ENCODE data around the gene SRPK1. TPM values are rescaled to one million over a fixed set of nuclear protein-coding genes. Genes with fewer than 3 reads are reported as not detected.

SRPK1 gene
- total and polyA plus RNA-seq, 2 of the 8 experiments (the other 6 are each of a cell fraction or from before 2014, with no cell fraction given): 25.7 to 116 TPM

DNA sequence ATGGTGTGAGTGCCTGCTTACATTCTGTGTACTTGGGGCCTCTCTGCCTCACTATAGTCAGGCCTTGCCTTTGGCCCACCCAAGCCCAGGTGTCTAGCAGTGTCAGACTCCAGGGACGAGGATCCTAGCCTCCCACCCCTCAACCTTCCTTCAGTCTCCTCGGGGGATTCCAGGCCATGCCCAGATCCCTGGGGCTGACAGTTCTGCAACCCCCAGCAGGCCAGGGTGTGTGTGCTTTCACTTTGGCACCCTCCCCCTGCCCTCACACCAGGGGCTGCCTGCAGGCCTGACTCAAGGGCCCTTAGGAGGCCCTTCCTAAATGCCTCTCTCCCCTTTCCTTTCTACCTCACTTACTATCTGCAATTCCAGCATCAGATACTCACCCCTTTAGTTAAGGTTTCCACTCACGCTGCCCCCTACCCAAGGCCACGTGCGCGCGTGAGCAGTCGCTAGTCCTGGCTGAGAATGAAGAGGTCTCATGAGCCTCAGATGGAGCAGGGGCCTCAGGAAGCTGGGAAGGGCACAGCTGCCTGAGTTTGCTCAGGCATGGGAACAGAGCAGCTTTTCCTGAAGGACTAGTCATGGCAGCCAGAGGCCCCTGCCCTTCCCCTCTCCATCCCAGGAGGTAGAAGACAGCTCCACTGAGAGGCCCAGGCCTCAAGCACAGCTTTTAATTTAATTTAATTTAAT is 122.9 kb downstream of the SRPK1 start:
- Histone ChIP-seq H2BK15ac (ENCODE audit: low read length) (peak overlapping the region; percentile 90), H2AK5ac (ENCODE audit: low read depth, low read length) (peak overlapping the region; percentile 14; the same call in 1 of the 2 replicates), H3K56ac (replicated peaks; ENCODE audit: insufficient read length, low read depth, low read length) (no peak overlapping the region), H3K4me2 (ENCODE audit: insufficient read depth in 1 of 2, low read depth in 2 of 2, low read length in 2 of 2) (no peak overlapping the region), H3K36me3 (ENCODE audit: control insufficient read depth in 2 of 4, insufficient read depth in 4 of 4, low read length in 3 of 4) (no peaks in the 10 kb centered on the region), H3K27ac (ENCODE audit: low read depth, low read length) (no peak overlapping the region), H3K4me1 (replicated peaks in 1 of 4; ENCODE audit: control insufficient read depth in 3 of 4, insufficient read depth in 4 of 4, low read length in 3 of 4) (peaks cover 0 to 7% (median 5%) of the 10 kb centered on the region in 4 experiments; a peak in 4 of 7 replicates), H3K9me3 (ENCODE audit: insufficient read depth in 2 of 2, low read depth in 1 of 2, low read length in 1 of 2) (no peaks in the 10 kb centered on the region), H4K91ac (replicated peaks; ENCODE audit: insufficient read length, low read length) (no peak overlapping the region), H3K27me3 (replicated peaks in 1 of 4; ENCODE audit: control insufficient read depth in 3 of 4, extremely low read depth in 1 of 4, insufficient read depth in 3 of 4, low read length in 3 of 4) (no peaks in the 10 kb centered on the region), H3K4me3 (ENCODE audit: extremely low read depth in 1 of 4, insufficient read depth in 2 of 4, low read depth in 3 of 4, low read length in 4 of 4) (no peak overlapping the region), H3K9ac (replicated peaks in 1 of 4; ENCODE audit: extremely low read depth in 1 of 4, low read depth in 3 of 4, low read length in 3 of 4) (no peak overlapping the region), H2BK120ac (replicated peaks; ENCODE audit: low read depth, low read length) (no peak overlapping the region), H4K20me1 (replicated peaks in 1 of 2; ENCODE audit: control insufficient read depth in 1 of 2, insufficient read depth in 2 of 2, low read length in 2 of 2) (no peaks in the 10 kb centered on the region), H2BK5ac (ENCODE audit: low read depth, low read length) (peak overlapping the region; percentile 66; the same call in 1 of the 2 replicates), H3K4ac (replicated peaks; ENCODE audit: insufficient read length, low read depth, low read length) (no peak overlapping the region), H2BK12ac (ENCODE audit: low read depth, low read length) (peak overlapping the region; percentile 64; the same call in 1 of the 2 replicates), H3K79me2 (ENCODE audit: control insufficient read depth in 1 of 2, insufficient read depth in 2 of 2, low read length in 2 of 2) (no peaks in the 10 kb centered on the region), H3K23me2 (ENCODE audit: low read depth, low read length) (no peaks in the 10 kb centered on the region), H4K5ac (ENCODE audit: insufficient read length, low read depth, low read length) (no peak overlapping the region), H4K8ac (ENCODE audit: extremely low read depth, insufficient read depth, low read length) (peak overlapping the region; percentile 26; the same call in 1 of the 2 replicates), H2BK20ac (ENCODE audit: low read length) (peak overlapping the region; percentile 73; the same call in 1 of the 2 replicates), H2AFZ (ENCODE audit: low read length) (peak overlapping the region; percentile 21; the same call in 1 of the 2 replicates), H3K14ac (ENCODE audit: insufficient read length) (no peak overlapping the region), H3K79me1 (ENCODE audit: low read depth, low read length) (no peaks in the 10 kb centered on the region), H3K23ac (ENCODE audit: insufficient read length) (no peak overlapping the region), H3K18ac (ENCODE audit: extremely low read depth, low read length) (peak overlapping the region; percentile 62; the same call in 1 of the 2 replicates)
- DNase-seq (ENCODE audit: low read depth in 1 of 2, low spot score in 2 of 2) (no peak), FAIRE-seq (no peak)
- WGBS, 2 experiments (ENCODE audit: extremely low coverage in 1 of 2, insufficient coverage in 1 of 2, insufficient read length in 1 of 2, insufficient replicate concordance in 2 of 2, low coverage in 1 of 2, low lambda C conversion rate in 2 of 2, missing lambda C conversion rate in 1 of 2): 80% methylated on average over 8 of the region's 8 CpGs; no CpG with 5 or more reads in 1 of the 2 experiments
- TF ChIP-seq, protein P1, sequence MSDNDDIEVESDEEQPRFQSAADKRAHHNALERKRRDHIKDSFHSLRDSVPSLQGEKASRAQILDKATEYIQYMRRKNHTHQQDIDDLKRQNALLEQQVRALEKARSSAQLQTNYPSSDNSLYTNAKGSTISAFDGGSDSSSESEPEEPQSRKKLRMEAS (IDR thresholded peaks at IDR 0.05): peak; percentile 69; the same call in 1 of the 2 replicates
- no peak for TF ChIP-seq TAF7 (optimal IDR thresholded peaks at IDR 0.05; ENCODE audit: borderline replicate concordance, low read depth, low read length)
- CTCF ChIA-PET (ENCODE audit: partially characterized antibody): interaction anchor here (0.6 to 4.9 kb wide), 13 partner anchors 8 to 379 kb away, joined by 3 to 27 read pairs (median 3); partner anchors contain the start of gene ARMC12
- POLR2A ChIA-PET (ENCODE audit: partially characterized antibody): interaction anchor here (0.6 to 3.0 kb wide), 5 partner anchors 10 to 42 kb away, joined by 3 to 12 read pairs (median 9); no protein-coding TSS in a partner anchor
